Adipose tissue (tissue), 3 donors: ENCODE data around the gene ZNF280C. TPM values are rescaled to one million over a fixed set of nuclear protein-coding genes. Genes with fewer than 3 reads are reported as not detected.
"Not testable (repeated sequence)": the region's sequence is repeated elsewhere in the genome, so short reads cannot be mapped to it uniquely, and the experiment has no call there.

Experiments used
- H3K27ac ChIP-seq: one replicate; pipeline ENCODE4 v1.5.1; 2013; ENCODE audit warnings: low read depth, low read length
- WGBS, 3 donors: extraction: QIAGEN DNeasy Blood & Tissue Kit; methylation state at CpG; one replicate each; pipeline ENCODE4 v1.1.7; 2013; 5-methylcytosine and 5-hydroxymethylcytosine counted together
- polyA plus RNA-seq, 3 donors: library from polyadenylated mRNA; stranded (reverse); fragments of 200-250 nt; gene quantifications; one replicate each; pipeline ENCODE4 v1.2.3, GENCODE V29; 2013
- donor health status: healthy with polysubstance abuse.
- donor health status: Bipolar disorder and iron deficiency.
- donor health status: healthy.

The ZNF280C gene
- polyA plus RNA-seq, 3 donors = 0.61 to 1.9 (median 0.92) TPM

- no peak overlapping the region for H3K27ac ChIP-seq
- 0 to 28% (median 0%) methylated on average over 10 to 13 of the region's 13 CpGs for WGBS, 3 donors
These were observed 697 bp downstream of the ZNF280C start for GRCh38 chrX:130267956-130268448.

GRCh38 chrX:130264573-130264972, 4.1 kb downstream of the ZNF280C start:
- 74 to 92% (median 91%) methylated on average over 2 of the region's 2 CpGs for WGBS, 3 donors
- no peak overlapping the region for H3K27ac ChIP-seq

GRCh38 chrX:130263016-130263415, 5.7 kb downstream of the ZNF280C start:
- H3K27ac ChIP-seq = no peak overlapping the region

DNA sequence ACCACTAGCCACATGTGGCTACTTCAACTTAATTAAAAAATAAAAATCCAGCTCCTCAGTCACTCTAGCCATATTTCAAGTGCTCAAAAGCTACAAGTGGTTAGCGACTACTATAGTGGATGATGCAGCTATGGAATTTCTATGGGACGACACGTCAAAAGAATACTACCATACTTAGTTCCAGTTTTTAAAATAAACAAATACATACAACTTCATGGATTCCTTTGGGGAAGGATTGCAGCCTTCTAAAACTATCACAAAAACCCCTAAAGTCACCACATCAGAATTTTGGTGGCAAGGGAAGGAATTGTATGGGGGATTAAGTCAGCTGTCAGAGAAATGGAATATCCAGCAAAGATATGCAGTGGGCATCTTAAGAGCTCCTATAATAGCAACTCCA, 6.5 kb downstream of the ZNF280C start:
- 89 to 100% (median 96%) methylated on average over 3 of the region's 3 CpGs for WGBS, 3 donors
- H3K27ac ChIP-seq = no peak overlapping the region

- H3K27ac ChIP-seq = no peak overlapping the region
- WGBS, 3 donors = 68 to 86% (median 75%) methylated on average over 4 of the region's 4 CpGs
These were observed 7.3 kb downstream of the ZNF280C start for GRCh38 chrX:130261296-130261893.

GRCh38 chrX:130260316-130260715, 8.4 kb downstream of the ZNF280C start:
- 55 to 88% (median 80%) methylated on average over 2 of the region's 2 CpGs for WGBS, 3 donors
- H3K27ac ChIP-seq = no peak overlapping the region

- H3K27ac ChIP-seq = no peak overlapping the region
These were observed 14.8 kb downstream of the ZNF280C start for GRCh38 chrX:130253916-130254315.

DNA sequence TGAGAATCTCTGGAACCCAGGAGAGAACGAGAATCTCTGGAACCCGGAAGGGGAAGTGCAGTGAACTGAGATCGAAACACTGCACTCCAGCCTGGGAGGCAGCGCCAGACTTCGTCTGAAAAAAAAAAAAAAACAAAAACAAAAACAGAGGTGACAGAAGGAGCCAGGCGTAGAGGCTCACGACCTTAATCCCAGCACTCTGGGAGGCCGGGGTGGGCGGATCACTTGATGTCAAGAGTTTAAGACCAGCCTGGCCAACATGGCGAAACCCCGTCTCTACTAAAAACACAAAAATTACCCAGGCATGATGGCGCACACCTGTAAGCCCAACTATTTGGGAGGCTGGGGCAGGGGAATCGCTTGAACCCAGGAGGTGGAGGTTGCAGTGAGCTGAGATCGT, 17.0 kb downstream of the ZNF280C start:
- 91 to 99% (median 96%) methylated on average over 11 to 14 of the region's 14 CpGs for WGBS, 3 donors
- no peak overlapping the region for H3K27ac ChIP-seq

GRCh38 chrX:130247996-130248395, 20.7 kb downstream of the ZNF280C start:
- H3K27ac ChIP-seq = no peak overlapping the region
- 76 to 96% (median 94%) methylated on average over 6 of the region's 6 CpGs for WGBS, 3 donors

DNA sequence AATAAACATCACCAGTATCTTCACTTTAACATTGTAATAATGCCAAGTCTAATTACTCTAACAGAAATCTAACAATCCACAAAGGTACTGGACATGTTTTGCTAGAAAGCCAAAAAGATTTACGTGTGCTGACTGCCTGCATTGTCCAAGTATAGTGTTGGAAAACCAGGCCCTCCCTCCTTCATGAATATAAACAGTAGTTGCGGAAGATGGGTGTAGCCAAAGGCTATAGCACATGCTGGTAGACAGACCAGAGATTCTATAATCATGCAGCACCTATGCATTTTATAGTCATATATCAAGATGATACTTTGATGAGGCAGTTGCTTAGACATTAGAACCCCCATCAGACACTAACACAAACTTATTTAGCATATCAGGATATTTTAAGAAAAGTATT, 22.6 kb downstream of the ZNF280C start:
- 73 to 100% (median 92%) methylated on average over 2 of the region's 2 CpGs for WGBS, 3 donors
- no peak overlapping the region for H3K27ac ChIP-seq

DNA sequence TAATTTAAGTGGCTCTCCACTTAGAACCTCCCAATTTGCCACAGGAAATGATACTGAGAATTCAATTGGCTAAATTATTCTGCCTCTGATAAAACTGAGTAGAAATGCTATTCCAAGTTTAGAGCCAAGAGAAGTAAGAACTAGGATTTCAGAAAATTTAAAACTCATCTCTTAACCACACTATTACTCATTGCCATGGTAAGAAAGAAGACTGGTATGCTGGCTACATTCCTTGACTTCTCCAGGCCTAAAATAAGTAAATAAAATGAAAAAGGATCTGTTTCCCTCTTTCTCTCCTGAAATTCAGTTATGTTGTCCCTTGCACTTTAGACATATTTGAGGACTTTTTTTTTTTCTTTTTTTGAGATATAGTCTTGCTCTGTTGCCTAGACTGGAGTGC, 23.3 kb downstream of the ZNF280C start:
- no peak overlapping the region for H3K27ac ChIP-seq

- WGBS, 3 donors = 84 to 97% (median 97%) methylated on average over 4 of the region's 4 CpGs
- H3K27ac ChIP-seq = not testable (repeated sequence)
These were observed 37.5 kb downstream of the ZNF280C start for GRCh38 chrX:130231184-130231583.

DNA sequence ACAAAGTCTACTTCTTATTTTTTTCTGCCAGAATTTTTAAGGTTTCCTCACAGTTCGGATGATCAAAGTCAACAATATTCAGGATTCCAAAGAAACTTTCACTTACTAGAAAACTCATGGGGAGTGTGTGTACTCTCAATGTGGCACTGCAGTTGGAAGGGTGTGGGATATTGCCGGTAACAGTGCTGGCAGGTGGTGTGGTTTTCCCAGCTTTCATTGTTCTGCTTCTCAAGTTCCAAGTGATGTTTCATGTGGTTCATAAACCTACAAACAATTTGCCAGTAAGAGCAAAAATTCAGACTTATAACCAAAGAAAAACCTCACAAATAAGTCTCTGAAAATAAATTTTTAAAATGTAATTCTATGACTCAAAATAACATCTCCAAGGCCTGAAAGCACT, 39.8 kb downstream of the ZNF280C start:
- no peak overlapping the region for H3K27ac ChIP-seq
- 87 to 96% (median 92%) methylated on average over 2 of the region's 2 CpGs for WGBS, 3 donors

- no peak overlapping the region for H3K27ac ChIP-seq
These were observed 43.9 kb downstream of the ZNF280C start for GRCh38 chrX:130224810-130225209.

GRCh38 chrX:130216320-130216719, 52.4 kb downstream of the ZNF280C start:
- 77 to 91% (median 87%) methylated on average over 4 of the region's 4 CpGs for WGBS, 3 donors
- no peak overlapping the region for H3K27ac ChIP-seq

More at GRCh38 chrX:130224810-130225209, 43.9 kb downstream of the ZNF280C start:
- 68 to 89% (median 84%) methylated on average over 2 of the region's 2 CpGs for WGBS, 3 donors

- WGBS, 3 donors = 85 to 94% (median 89%) methylated on average over 2 of the region's 2 CpGs
- no peak overlapping the region for H3K27ac ChIP-seq
These were observed 55.3 kb downstream of the ZNF280C start for GRCh38 chrX:130213376-130213775.

DNA sequence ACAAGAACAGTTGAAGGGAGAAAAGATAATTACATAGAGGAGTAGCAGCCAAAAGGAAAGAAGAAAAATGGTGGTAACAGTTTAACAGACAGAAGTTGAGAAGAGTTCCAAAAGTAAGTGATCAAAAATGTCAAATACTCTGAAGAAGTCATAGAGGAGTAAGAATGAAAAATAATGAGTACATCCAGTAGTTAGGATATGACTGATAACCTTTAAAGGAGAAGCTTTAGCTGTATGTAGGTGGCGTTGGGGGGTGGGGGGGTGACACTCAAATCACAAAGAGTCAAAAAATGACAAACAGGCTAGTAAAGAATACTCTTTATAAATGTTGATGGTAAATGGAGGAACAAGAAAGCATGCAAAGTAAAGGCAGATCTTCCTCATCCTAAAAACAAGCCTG, 56.3 kb downstream of the ZNF280C start:
- WGBS, 3 donors = 65 to 100% (median 100%) methylated on average over 1 of the region's 1 CpG
- H3K27ac ChIP-seq = no peak overlapping the region

DNA sequence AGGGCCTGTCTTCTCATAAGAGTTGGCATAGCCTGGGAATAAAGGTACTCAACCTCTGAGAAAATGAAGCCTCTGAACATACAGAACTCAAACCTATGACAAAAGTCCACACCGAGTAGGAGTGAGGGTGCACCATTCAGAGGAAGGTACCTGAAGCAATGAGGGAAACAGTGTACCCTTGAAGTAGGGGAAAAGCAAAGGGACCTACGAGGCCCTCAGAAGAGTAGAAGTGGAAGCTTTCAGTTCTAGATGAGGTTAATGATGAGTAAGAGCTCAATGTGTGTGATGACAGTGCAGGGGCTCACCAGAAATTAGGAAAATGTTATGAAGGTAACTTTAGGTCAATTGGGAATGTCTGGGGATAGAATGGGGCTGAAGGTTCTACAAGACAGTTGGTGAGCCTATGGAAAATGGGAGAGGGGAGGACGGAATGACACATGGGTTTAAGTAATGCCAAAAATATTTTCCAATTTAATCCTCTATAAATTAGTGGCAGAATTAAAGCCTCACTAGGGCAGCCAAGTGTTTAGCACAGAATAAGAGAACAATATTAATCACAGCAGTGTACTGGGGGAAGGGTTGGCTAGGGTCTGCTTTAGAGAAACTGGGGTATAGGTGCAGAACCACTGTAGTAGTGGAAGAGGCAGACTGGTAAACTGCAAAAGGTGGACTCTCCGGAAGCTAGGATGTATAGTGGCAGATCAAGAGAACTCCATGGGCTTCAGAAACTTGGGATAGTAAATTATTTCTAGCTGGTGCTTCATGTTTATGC, 57.1 kb downstream of the ZNF280C start:
- WGBS, 3 donors = 73 to 98% (median 93%) methylated on average over 4 of the region's 4 CpGs
- H3K27ac ChIP-seq = no peak overlapping the region

GRCh38 chrX:130204647-130205046, 64.1 kb downstream of the ZNF280C start:
- no peak overlapping the region for H3K27ac ChIP-seq
- WGBS, 3 donors = 64 to 97% (median 86%) methylated on average over 1 of the region's 1 CpG

DNA sequence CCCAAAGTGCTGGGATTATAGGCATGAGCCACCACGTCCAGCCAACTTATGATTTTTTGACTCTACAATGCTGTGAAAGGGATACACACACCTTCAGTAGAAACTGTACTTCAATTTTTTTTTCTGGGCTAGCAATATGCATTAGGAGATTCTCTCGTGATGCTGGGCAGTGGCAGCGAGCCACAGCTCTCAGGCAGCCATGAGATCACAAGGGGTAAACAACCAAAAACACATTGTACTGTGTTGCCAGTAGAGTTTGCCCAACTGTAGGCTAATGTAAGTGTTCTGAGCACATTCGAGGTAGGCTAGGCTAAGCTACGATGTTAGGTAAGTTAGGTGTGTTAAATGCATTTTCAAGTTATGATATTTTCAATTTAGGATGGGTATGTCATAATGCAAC, 71.2 kb downstream of the ZNF280C start:
- WGBS, 3 donors = 62 to 78% (median 77%) methylated on average over 5 of the region's 5 CpGs
- no peak overlapping the region for H3K27ac ChIP-seq
